ENCODE results near the gene CSTB. TPM values are rescaled to one million over a fixed set of nuclear protein-coding genes. Genes with fewer than 3 reads are reported as not detected.

The CSTB gene
- polyA plus RNA-seq, 1 donor, result 34.9 TPM

DNA sequence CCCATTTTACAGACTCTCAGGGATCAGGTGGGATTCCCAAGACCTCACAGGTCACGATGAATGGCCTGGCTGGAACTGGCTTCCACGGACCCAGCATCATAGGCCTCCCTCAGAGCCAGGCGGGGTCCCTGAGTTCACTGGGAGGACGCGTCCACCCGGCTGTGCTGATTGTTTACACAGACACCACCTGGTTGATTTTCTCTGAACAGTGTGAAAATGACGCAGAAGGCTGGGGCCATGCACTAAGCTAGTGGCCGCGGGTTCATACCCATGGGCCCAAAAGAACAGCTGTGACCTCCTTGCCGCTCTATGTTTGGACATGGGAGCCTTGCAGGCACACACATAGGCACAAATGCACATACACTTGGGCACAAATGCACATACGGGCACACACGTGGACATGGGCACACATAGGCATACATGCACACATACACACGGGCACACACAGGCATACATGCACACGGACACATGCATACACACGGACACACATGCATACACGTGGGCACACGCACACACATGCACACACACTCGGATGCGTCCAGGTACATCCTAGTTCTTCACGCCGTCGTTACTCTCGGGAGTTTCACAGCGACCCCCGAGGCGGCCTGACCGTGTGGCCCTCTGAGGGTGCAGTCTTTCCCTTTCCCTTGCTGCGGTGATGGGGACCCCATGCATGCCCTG lies 23.2 kb downstream of the CSTB start:
- no peak for DNase-seq

DNA sequence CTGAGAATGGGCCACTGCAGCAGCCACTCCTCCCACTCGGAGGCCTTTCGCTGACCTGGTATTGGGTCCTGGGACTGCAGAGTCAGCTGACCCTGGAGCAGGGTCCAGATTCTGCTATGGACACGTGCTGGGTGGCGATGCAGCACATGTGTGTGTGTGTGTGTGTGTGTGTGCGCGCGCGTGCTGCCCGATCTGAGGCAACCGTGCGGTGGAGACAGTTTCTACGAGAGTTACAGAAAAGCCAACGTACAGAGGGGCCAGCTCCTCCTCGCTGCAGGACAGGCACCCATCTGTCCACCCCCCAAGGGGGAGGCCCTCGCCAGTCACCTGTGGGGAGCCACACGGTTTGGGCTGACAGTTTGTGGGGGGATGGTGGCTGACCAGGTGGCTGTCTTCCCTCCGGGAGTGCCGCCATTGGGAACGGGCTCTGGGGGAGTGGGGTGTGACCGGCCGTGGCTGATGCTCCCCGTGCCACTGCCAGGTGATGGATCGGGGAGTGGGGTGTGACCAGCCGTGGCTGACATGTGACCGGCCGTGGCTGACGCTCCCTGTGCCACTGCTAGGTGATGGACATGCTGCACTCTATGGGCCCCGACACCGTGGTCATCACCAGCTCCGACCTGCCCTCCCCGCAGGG lies 24.0 kb downstream of the CSTB start:
- DNase-seq, result no peak

DNA sequence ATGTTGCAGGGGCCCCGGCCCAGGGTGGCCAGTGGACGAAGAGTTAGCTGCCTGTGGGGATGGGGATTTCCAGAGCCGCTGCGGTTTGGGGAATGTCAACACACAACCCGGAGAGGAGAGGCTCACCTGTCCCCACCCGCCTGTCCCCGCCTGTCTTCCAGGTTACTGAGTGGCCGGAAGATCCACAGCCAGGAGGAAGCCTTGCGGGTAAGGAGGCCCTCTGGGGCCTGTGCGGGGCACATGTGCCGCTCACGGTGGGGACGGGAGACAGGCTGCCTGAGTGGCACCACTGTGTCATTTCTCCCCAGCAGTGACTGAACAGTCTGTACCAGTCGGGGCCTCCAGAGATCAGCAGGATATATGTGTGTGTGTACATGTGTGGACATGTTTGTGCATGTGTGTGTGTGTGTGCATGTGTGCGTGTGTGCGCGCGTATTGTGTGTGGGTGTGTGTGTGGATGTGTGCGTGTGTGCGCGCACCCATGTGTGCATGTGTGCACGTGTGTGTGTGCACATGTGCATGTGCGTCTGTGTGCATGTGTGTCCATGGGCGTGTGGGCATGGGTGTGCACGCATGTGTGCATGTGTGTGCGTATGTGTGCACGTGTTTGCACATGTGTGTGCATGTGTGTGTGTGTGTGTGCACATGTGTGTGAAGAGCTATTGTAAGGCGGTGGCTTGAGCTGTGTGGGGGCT lies 25.6 kb downstream of the CSTB start:
- DNase-seq, result no peak

DNA sequence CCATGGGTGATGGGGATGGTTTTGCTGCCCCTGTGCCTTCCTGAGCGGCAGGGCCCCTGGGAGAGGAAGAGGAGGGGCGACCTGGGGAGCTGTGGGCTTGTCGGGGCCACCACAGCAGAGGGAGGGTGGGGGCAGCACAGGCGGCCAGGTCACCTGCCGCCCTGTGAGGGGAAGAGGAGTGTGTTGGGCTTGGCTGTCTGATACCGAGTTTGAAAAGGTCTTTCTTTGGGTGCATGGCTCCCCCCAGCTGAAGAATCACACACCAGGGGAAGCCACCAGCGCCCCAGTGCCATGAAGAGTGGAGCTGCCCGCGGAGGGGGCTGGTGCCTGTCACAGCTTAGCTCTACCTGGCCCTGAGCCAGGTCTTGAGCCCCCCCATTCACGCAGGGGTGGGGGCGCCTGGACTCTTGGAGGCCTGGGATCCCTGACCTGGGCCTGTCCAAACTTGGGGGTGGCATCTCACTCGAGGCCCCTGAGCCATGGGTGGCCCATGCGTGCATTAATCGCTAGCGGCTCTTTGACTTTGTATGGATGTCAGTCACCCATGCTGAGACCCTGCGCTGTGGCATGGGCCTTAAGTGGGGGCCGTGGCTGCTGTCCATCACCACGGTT lies 26.4 kb downstream of the CSTB start:
- DNase-seq, result no peak

DNA sequence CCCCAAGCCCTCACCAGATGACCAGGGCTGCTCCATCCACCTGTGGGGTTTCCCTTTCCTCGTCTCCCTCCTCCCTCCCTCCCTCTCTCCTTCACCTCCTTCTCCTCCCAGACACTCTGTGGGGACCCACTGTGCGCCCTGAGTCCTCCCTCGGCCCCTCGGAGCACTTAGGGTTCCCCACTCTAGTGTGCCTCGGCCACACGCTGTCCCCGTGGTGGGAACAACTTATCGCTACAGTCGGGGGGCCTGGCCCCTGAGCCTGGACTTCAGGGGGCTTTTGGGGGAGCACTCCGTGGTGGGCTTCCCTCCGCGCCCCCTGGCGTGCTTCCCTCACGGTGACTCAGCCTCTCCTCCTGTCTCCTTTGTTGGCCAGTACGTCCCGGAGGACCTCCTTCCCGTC lies 27.5 kb downstream of the CSTB start:
- no peak for DNase-seq

DNA sequence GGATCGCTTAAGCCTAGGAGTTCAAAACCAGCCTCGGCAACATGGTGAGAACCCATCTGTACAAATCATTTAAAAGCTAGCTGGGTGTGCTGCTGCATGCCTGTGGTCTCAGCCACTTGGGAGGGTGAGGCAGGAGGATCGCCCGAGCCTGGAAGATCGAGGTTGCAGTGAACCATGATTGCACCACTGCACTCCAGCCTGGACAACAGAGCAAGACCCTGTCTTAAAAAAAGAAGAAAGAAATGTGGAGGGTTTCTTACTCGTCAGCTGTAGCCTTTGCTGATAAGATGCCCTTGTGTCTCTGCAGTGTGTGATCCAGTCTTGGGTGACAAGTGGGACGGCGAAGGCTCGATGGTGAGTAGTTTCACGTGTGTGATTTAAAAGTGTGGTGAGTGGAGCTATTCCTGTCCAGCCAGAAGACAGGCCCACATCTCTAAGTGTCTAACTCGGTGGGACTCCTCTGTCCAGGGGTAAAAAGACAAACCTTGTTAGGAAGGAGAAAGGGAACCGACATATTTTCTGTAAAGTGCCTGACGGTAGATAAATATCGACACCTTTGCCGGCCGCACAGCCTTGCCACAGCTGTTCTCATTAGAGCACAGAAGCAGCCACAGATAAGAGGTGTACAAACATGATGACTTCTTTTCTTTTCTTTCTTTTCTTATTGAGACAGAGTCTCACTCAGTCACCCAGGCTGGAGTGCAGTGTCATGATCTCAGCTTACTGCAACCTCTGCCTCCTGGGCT lies 30.2 kb downstream of the CSTB start:
- no peak for DNase-seq

DNA sequence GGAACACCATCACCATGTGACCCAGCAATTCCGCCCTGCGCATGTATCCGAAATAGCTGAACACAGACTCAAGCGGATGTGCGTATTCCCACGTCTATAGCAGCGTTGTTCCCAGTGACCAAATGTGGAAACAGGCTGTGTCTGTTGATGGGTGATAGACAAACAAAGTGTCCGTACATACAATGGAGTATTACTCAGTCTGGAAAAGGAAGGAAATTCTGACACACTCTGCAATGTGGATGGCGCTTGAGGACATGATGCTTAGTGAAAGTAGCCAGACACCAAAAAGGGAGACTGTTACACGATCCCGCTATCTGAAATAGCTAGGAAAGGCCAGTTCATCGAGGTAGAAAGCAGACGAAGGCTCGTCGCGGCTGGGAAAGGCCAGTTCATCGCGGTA lies 31.4 kb downstream of the CSTB start:
- no peak for DNase-seq

DNA sequence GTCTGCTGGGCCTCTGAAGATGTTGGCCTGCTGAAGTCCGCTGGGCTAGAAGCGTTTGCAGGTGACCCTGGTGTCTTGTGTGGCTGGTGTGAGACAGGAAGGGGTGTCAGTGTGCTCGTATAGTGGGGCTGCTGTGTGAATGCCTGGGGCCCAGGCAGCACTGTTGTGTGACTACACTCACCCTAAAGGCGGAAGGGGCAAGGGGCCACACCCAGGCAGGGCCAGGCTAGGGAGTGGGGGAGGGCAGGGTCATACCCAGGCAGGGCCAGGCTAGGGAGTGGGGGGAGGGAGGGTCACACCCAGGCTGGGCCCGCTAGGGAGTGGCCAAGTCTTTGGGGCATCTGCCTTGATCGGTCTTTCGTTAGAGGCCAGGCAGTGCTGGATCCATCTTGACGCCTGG lies 32.2 kb downstream of the CSTB start:
- no peak for DNase-seq

DNA sequence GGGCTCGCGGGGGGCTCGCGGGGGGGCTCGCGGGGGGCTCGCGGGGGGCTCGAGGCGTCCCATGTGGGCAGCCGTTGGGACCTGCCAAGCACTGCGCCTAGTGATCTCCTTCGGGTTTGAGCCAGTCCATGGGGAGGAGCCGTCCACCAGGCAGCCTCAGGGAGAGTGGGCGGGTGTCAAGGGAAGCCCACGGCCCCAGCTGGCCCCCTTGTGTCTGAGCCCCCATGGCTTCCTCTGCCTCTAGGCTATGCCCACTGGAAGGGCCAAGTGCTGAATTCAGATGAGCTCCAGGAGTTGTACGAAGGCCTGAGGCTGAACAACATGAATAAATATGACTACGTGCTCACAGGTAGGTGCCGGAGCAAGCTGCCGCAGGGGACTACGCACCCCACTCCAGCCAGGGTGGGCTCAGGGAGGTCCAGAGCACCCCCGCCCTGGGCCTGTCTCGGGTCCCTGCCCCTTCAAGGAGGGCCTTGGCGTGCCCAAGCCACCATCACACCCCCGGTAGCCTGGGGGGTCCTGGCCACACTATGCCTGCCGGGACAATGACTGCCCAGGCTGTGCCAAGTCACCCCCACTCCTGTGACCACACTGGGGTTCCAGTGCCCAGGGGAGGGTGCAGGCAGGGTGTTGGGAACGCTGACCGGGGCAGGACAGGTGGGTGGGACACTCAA lies 34.5 kb downstream of the CSTB start:
- no peak for DNase-seq

DNA sequence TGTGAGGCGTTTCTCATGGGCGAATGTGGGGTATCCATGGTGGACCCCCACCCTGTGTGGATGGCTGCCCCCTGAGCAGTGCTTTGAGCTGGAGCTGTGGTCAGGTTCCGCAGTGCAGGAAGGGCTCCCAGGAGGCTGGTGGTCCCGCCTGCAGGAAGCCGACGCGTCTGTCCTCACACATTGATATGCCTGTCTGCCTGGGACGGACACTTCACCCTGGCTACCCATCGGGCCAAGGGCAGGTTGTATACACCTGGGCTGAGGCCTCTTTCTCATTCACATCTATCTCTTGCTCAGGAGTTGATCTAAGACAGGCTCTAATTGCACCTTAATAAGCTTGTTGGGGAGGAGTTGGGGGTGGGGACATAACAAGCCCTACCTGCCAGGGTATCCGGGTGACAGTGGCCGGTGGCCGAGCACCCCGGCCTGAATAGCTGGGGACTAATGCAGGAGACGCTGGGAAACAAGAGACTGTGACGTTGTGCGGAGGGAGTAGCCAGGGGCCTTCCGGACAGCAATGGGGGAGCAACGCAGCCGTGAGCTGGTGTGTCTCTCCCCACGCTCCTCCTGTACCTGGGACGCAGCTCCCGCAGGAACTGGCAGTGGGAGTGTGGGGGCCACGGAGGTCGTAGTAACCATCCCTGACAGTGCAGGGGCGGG lies 35.5 kb downstream of the CSTB start:
- no peak for DNase-seq

DNA sequence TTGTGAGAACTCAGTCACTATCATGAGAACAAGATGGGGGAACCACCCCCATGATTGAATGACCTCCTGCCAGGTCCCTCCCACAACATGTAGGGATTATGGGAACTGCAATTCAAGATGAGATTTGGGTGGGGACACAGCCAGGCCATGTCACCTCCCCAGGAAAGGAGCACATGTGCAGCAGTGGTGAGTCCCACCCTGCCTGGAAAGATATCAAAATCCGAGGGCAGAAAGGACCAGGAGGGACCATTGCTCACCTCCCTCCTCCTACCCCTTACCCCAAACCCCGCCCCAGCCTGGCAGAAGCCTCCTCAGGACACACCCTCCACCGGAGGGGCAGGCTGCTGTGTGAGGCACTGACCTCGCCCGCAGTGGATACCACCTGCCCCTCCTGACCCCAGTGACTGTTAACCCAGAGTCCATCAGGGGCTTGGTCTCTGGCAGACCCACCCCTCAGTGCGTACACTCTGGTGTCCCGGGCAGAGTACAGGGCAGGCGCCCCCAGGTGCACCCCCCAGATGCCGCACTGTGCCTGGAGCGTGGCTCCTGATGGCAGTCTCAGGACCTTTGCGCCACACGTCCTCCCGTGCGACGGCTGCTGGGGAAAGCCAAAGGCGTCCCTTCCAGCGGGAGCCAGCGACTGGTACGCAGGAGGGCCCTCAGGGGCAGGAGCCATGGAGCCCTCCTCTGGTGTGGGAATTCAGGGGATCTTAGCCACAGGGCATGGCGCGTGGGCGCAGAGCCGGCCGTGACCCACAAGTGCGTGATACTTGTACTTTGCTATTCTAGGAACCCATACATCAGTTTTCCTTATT lies 36.3 kb downstream of the CSTB start:
- DNase-seq, result no peak

DNA sequence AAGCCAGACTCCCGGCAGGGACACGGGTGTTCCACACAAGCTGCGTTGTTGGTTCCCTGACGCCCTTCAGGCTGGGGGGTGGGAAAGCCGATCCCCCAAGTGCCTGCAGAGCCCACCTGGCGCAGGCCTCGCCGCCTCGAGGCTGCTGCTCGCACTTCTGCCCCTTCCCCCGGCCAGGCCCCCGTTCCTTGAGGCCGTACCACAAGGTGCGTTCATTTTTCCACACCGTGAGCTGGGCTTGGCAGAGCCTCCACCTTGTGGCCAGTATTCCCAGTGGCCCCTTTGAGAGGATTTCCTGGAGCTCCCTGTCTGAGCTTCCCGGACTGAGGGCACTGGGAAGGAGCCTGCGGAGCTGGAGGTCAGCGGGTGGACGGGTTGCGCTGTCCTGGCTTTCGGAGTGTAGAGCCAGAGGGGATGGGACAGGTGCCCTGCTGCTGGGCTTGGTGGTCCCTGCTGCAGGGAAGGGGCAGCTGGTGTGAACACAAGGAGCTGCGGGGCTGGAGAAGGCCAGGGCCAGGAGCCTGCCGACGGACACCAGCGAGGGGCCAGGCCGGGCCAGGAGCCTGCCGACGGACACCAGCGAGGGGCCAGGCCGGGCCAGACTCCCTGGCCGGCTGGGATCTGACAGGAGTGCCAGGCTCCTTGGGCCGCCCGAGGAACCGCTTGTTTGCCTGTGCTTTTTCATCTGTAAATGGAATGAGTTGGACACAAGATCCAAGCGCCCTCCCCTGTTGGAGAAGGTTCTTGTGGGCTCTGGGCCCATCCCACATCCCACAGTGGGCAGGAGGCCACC lies 38.8 kb downstream of the CSTB start:
- no peak for DNase-seq

DNA sequence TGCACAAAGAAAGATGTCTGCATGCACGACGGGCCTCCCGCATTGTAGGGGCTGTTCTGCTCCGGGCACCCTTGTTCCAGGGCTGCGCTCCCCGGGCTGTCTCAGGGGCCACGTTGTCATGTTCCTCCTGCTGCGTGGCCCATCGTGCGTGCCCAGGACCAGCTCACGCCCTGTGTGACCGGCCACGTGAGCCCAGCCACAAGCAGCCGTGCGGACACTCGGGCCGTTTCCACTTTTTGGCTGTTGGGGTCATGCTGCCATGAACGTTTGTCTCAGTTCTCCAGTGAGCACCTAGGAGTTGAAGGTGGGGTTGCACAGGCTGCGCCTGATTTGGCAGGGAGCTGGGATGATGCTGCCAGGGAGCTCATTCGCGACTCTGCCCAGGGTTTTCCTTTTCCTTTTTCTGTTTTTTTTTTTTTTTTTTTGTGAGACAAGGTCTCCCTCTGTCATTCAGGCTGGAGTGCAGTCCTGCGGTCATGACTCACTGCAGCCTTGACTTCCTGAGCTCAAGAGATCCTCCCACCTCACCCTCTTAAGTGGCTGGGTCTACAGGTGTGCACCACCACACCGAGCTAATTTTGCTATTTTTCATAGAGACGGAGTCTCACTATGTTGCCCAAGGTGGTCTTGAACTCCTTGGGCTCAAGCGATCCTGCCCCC lies 39.8 kb downstream of the CSTB start:
- DNase-seq, result no peak

DNA sequence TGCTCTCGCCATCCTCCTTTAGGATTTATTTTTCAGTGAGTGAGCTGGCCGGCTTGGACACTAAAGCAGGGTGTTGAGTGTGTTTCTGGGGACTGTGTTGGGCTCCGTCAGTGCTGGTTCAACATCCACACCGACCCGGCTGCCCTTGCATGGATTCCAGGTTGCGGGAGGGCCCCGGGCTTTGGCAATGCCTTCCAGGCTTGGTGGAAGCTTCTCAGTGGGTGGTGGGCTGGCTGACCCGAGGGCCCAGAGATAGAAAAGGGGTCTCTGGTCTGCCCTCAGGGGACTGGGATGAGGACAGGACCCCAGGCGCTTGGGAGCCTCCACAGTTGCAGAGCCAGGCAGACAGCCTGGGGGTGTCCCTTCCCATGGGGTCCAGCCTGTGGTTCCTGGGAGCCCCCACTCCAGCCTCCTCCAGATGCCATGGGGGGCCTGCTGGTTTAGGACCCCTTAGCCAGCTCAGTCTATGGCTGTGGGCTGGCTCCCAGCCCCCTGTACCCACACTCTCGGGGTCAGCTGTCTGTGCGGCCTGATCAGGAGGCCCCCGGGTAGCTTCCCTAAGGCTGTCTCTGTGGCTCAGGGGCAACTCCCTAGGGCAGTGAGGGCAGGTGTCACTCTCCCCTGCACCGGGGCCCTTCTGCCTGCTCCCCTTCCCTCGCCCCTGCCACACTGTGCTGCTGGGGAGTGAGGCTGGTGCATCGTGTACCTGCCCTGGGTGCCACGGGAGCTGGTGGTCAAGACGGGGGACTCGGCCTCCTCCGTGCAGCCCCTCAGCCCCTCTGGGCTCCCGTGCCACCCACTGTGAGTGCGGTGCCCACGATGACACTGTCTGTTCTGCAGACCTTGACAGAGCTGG lies 40.6 kb downstream of the CSTB start:
- DNase-seq, result no peak

DNA sequence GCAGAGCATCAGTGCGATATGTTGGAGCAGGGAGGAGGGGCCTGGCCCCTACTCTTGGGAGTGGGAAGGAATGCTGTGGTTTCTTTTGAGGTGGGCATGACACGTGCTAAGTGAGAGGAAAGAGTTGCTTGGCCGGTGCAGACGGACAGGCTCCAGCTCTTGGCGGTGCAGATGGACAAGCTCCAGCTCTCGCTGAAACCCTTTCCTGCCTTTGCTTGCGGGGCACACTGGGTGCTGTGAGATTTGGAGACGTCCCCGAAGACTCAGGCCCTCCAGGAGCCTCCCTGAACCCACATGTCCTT lies 41.2 kb downstream of the CSTB start:
- DNase-seq, result no peak

DNA sequence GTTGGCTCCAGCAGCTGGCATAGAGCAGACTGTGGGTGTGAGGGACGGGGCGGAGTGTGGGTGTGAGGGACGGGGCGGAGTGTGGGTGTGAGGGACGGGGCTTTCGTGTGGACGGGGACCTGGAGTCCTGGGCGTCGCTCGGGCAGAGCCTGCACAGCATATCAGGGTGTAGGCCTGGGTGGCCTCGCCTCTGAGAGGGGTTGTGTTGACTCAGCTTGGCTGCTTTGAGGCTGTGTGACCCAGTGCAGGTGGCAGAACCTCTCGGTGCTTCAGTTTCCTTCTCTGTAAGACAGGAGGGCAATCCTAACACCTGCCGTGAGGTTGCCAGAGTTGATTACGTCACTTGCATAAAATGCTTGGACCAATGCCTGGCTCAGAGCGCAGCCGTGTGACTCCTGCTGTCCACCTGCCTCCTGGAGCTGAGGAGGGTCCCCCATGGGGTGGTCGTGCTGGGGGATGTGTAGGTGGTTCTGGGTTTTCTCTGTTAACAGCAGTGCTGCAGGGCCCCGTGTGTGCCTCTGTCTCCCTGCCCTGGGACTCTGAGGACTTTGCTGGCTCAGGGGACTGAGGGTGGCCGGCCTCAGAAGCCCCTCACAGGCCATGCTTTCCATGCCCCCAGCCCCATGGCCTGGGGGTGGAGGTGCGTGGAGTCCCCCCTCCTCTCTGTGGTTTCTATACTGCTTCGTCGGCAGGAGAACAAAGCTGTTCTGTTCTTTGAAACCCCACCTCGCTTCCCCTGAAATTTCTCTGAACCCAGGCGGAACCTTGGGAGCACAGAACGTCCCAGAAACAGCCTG lies 41.8 kb downstream of the CSTB start:
- no peak for DNase-seq

DNA sequence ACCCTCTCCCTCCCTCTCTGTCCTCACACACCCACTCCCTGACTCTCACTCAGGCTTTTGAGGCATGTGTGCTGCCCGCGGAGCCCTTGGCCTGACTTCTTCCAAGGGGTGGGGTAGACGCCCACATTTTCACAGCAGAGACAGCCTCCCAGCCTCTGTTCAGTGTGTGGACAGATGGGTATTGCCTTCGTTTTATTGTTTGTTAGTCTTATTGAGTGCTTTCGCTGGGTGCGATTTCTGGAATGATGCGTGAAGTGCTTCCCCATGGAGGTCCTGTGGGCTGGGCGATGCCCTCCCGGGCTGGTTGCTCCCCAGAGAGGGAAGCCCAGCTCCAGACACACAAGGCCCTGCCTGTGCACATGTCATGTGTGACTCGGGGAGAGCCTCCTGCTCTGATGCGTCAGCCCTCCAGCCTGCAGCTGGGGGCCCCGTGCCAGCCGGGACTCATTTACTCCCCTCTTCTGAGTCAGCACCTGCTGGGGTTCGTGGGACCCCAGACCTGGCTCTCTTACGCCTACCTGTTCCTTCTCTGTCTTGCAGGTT lies 42.5 kb downstream of the CSTB start:
- no peak for DNase-seq
